ENCODE measurements around the gene TAAR1. TPM values are rescaled to one million over a fixed set of nuclear protein-coding genes. Genes with fewer than 3 reads are reported as not detected.
"Not testable (repeated sequence)": the region's sequence is repeated elsewhere in the genome, so short reads cannot be mapped to it uniquely, and the experiment has no call there.

TAAR1 gene, protein sequence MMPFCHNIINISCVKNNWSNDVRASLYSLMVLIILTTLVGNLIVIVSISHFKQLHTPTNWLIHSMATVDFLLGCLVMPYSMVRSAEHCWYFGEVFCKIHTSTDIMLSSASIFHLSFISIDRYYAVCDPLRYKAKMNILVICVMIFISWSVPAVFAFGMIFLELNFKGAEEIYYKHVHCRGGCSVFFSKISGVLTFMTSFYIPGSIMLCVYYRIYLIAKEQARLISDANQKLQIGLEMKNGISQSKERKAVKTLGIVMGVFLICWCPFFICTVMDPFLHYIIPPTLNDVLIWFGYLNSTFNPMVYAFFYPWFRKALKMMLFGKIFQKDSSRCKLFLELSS
- total RNA-seq = not detected

DNA sequence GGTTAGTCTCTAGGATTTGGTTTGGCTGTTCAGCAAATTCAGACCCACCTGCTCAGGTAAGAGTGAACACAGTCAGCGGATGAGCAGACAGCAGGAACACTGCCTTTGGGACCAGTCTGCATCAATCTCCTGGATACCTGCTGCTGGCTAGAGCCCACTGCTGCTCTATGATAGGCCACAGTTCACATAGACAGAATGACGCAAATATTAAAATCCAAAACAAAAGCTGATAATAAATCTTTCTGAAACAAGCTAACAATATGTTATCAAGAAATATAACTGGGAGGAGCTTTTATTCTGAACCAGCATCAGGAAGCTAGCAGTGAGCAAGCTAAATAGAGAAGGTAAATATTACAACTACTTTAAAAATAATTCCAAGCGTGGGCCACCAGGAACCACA, at the start of gene TAAR1:
Gene TAAR1 (minus strand): TSS at position 101 of the 400 bp plus-strand sequence. CDS start 13,179 bp downstream, outside the sequence.
- Mint-ChIP-seq H3K27me3 (ENCODE audit: low read depth) (peaks cover 4% of the 10 kb centered on the region), H3K36me3 (ENCODE audit: low read depth) (no peaks in the 10 kb centered on the region), H3K4me1 (ENCODE audit: low read depth) (no peaks in the 10 kb centered on the region), H3K4me3 (no peak within 1 kb of the TSS), H3K27ac (no peak within 1 kb of the TSS), H3K9me3 (ENCODE audit: insufficient read depth) (no peaks in the 10 kb centered on the region)
- ChIA-PET POLR2A (no interaction called here), CTCF (interaction anchor here (2.3 kb wide), 1 partner anchor 11 kb away, joined by 7 read pairs; no protein-coding TSS in a partner anchor)
- ATAC-seq = no peak
- DNase-seq = no peak

DNA sequence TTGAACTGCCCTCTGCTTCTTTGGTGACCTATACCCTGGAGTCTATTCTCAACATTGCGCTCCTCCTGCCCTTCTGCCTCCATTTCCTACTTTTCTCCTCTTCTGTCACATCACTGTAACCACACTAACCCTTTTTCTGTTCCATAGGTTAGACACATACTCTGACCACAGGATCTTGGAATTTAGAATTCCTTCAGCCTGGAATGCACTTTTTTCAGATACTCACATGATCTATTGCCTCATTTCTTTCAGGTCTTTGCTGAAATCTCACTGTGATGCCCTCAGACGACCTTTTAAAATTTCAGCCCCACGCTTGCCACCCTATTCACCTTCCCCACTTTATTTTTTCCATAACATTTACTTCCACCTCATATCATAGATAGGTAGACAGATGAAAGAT, 49.8 kb upstream of the TAAR1 start:
- peaks cover 46% of the 10 kb centered on the region for H3K27me3 Mint-ChIP-seq (ENCODE audit: low read depth)
- ChIA-PET CTCF (no interaction called here), POLR2A (no interaction called here)
- H3K4me1 Mint-ChIP-seq (ENCODE audit: low read depth) = no peaks in the 10 kb centered on the region
- no peaks in the 10 kb centered on the region for H3K36me3 Mint-ChIP-seq (ENCODE audit: low read depth)
- no peak overlapping the region for H3K27ac Mint-ChIP-seq
- DNase-seq (no peak), ATAC-seq (no peak)
- H3K9me3 Mint-ChIP-seq (ENCODE audit: insufficient read depth) = peaks cover 12% of the 10 kb centered on the region
- H3K4me3 Mint-ChIP-seq = no peak overlapping the region

DNA sequence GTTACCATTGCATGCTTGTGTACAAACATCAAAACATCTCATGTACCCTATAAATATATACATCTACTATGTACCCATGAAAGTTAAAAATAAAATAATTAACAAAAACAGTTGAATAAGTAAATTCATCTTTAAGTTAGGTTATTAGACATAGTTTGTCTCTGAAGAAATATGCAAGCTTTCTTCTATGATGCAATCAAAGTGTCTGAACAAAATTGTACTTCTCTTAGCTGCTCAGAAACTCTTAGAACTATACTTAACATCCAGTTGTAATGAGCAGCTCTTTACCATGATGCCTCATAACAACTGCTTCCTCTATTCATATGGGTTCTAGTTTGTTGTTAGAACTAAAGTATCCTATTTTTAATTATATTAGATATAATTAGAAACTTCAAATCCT, 49.0 kb upstream of the TAAR1 start:
- H3K27me3 Mint-ChIP-seq (ENCODE audit: low read depth) = peaks cover 47% of the 10 kb centered on the region

DNA sequence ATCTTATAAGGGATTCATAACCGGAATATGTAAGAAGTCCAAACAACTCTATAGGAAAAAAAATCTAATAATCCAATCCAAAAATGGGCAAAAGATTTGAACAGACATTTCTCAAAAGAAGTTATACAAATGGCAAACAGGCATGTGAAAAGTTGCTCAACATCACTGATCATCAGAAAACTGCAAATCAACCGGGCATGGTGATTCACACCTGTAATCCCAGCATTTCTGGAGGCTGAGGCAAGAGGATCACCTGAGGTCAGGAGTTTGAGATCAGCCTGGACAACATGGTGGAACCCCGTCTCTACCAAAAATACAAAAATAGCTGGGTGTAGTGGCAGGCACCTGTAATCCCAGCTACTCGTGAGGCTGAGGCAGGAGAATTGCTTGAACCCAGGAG, 47.8 kb upstream of the TAAR1 start:
- CTCF ChIA-PET = interaction anchor here (1.1 kb wide), 1 partner anchor 18 kb away, joined by 3 read pairs; no protein-coding TSS in a partner anchor
- H3K4me1 Mint-ChIP-seq (ENCODE audit: low read depth); POLR2A ChIA-PET; DNase-seq; H3K27ac Mint-ChIP-seq; H3K4me3 Mint-ChIP-seq; ATAC-seq; H3K36me3 Mint-ChIP-seq (ENCODE audit: low read depth): not testable (repeated sequence)
- H3K27me3 Mint-ChIP-seq (ENCODE audit: low read depth) = peaks cover 49% of the 10 kb centered on the region
- H3K9me3 Mint-ChIP-seq (ENCODE audit: insufficient read depth) = peaks cover 12% of the 10 kb centered on the region

More for the DNA sequence above, 49.0 kb upstream of the TAAR1 start:
- H3K36me3 Mint-ChIP-seq (ENCODE audit: low read depth) = no peaks in the 10 kb centered on the region
- DNase-seq (no peak), ATAC-seq (no peak)
- H3K4me1 Mint-ChIP-seq (ENCODE audit: low read depth) = no peaks in the 10 kb centered on the region
- H3K4me3 Mint-ChIP-seq = no peak overlapping the region
- ChIA-PET POLR2A (no interaction called here), CTCF (no interaction called here)
- H3K27ac Mint-ChIP-seq = no peak overlapping the region
- H3K9me3 Mint-ChIP-seq (ENCODE audit: insufficient read depth) = peaks cover 12% of the 10 kb centered on the region

DNA sequence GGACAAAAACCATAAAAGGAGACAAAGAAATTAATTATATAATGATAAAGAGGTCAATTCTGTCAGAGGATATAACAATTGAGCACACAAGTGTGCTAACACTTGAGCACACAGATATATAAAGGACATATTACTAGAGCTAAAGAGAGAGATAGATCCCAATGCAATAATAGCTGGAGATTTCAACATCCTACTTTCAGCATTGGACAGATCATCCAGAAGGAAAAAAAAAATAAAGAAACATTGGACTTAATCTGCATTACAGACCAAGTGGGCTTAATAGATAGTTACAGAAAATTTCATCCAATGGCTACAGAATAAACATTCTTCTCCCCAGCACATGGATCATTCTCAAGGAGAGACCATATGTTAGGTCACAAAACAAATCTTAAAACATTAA, 45.0 kb upstream of the TAAR1 start:
- ChIA-PET CTCF (no interaction called here), POLR2A (no interaction called here)
- no peak for ATAC-seq
- Mint-ChIP-seq H3K4me1 (ENCODE audit: low read depth) (no peaks in the 10 kb centered on the region), H3K27ac (no peak overlapping the region), H3K36me3 (ENCODE audit: low read depth) (no peaks in the 10 kb centered on the region), H3K27me3 (ENCODE audit: low read depth) (peaks cover 49% of the 10 kb centered on the region), H3K9me3 (ENCODE audit: insufficient read depth) (peaks cover 12% of the 10 kb centered on the region), H3K4me3 (no peak overlapping the region)
- no peak for DNase-seq

DNA sequence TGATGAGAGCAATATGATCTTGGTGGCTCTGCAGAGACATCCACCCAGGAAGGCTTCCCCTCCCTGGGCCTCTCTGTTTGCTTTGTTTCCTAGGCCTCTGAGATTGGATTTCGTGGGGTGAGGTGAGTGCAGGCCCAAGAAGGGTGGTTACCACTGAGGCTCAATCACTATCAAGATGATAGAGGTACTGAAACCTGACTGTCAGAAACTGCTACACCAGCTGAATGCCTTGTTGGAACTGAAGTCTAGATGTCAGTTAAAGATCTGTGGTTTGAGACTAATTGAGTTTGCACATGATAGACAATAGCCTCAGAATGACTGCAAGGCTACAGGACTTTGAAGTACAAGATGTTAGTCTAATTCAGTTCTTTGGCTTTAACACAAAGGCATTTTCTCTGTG, 39.6 kb upstream of the TAAR1 start:
- ChIA-PET CTCF (no interaction called here), POLR2A (no interaction called here)
- ATAC-seq = no peak

DNA sequence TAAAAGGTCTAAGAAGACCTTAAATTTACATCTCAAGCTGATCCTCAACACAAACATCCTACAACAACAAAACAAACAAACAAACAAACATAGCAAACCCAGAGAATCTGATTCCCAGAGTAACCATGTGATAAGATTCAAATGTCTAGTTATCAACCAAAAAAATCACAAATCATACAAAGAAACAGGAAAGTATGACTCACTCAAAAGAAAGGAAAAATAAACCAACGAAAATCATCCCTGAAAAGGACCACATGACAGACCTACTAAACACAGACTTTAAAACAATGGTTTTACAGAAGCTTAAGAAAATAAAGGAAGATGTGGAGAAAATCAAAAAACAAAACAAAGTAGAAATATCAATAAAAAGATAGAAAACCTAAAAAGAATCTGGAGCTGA, 36.8 kb upstream of the TAAR1 start:
- H3K27ac Mint-ChIP-seq = no peak overlapping the region
- ChIA-PET POLR2A (no interaction called here), CTCF (no interaction called here)
- ATAC-seq (no peak), DNase-seq (no peak)
- peaks cover 3% of the 10 kb centered on the region for H3K36me3 Mint-ChIP-seq (ENCODE audit: low read depth)
- H3K9me3 Mint-ChIP-seq (ENCODE audit: insufficient read depth) = peaks cover 10% of the 10 kb centered on the region
- H3K4me3 Mint-ChIP-seq = no peak overlapping the region
- H3K27me3 Mint-ChIP-seq (ENCODE audit: low read depth) = peaks cover 13% of the 10 kb centered on the region
- no peaks in the 10 kb centered on the region for H3K4me1 Mint-ChIP-seq (ENCODE audit: low read depth)

More for the DNA sequence above, 39.6 kb upstream of the TAAR1 start:
- DNase-seq = no peak
- Mint-ChIP-seq H3K27ac (no peak overlapping the region), H3K4me1 (ENCODE audit: low read depth) (no peaks in the 10 kb centered on the region), H3K9me3 (ENCODE audit: insufficient read depth) (peaks cover 10% of the 10 kb centered on the region), H3K4me3 (no peak overlapping the region), H3K36me3 (ENCODE audit: low read depth) (peaks cover 3% of the 10 kb centered on the region), H3K27me3 (ENCODE audit: low read depth) (peaks cover 20% of the 10 kb centered on the region)

DNA sequence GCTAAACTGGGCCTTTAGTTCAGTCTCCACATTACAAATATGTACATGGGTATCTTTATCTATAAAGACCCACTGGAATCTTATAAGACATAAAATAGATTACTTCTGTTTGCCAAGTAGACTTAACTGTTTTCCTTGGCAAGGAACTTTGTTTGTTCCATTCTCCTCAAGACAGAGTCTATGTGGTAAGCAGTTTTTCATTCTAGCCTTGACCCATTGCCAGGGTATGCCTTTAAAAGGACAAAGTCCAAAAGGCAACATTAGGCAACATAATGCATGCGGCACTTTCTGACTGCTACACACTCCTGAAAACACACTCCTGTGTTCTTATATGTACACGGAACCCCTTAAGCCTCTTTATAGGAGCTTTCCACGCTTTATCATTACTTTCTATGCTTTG, 34.5 kb upstream of the TAAR1 start:
- DNase-seq (no peak), ATAC-seq (no peak)
- H3K27me3 Mint-ChIP-seq (ENCODE audit: low read depth) = peaks cover 26% of the 10 kb centered on the region
- ChIA-PET POLR2A (no interaction called here), CTCF (interaction anchor here (1.3 kb wide), 1 partner anchor 48 kb away, joined by 3 read pairs; no protein-coding TSS in a partner anchor)
- H3K36me3 Mint-ChIP-seq (ENCODE audit: low read depth) = peaks cover 3% of the 10 kb centered on the region
- peaks cover 10% of the 10 kb centered on the region for H3K9me3 Mint-ChIP-seq (ENCODE audit: insufficient read depth)
- H3K27ac Mint-ChIP-seq = no peak overlapping the region
- H3K4me3 Mint-ChIP-seq = no peak overlapping the region
- no peaks in the 10 kb centered on the region for H3K4me1 Mint-ChIP-seq (ENCODE audit: low read depth)

DNA sequence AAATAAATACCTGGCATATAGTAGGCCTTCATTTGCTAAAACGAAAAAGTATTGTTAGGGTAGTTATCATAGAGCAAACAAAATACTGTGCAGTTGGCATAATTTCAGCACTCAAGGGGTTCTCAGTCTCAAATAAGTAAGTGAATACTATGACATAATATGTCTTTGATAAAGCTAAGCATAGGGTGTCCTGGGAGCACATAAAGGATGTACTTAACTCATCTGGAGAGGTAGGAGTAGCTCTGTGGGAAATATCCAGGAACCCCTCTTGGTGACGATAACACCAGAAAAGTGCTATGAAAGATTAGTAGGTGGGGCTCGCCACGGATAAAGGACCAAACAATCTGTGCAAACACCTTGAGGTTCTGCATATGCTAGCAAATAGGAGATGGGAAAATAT, 31.7 kb upstream of the TAAR1 start:
- Mint-ChIP-seq H3K36me3 (ENCODE audit: low read depth) (peaks cover under 1% of the 10 kb centered on the region), H3K4me1 (ENCODE audit: low read depth) (no peaks in the 10 kb centered on the region), H3K27ac (no peak overlapping the region), H3K4me3 (no peak overlapping the region), H3K27me3 (ENCODE audit: low read depth) (peaks cover 41% of the 10 kb centered on the region), H3K9me3 (ENCODE audit: insufficient read depth) (peaks cover 4% of the 10 kb centered on the region)
- ATAC-seq (no peak), DNase-seq (no peak)
- ChIA-PET CTCF (interaction anchor here (1.7 kb wide), 1 partner anchor 63 kb away, joined by 3 read pairs; no protein-coding TSS in a partner anchor), POLR2A (no interaction called here)

DNA sequence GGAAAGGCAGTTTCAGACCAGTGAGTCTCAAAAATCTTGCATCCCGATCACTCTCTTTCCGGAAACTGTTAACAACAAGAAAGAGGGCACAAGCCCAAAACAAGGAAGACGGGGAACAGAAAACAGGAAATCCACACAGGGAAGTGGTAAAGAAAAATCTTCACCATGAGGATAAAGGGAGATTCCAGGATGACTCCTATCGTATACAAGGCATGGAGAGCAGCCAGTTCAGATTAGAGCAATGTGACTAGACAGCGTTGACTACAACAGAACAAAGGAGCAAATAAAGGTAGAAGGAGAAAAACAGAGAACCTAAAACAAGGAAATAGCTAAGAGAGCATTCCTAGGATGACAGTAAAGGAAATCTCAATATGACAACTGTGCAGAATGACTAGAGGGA, 28.3 kb upstream of the TAAR1 start:
- CTCF ChIA-PET = no interaction called here
- H3K36me3 Mint-ChIP-seq (ENCODE audit: low read depth) = no peaks in the 10 kb centered on the region
- H3K9me3 Mint-ChIP-seq (ENCODE audit: insufficient read depth) = no peaks in the 10 kb centered on the region
- no peak overlapping the region for H3K4me3 Mint-ChIP-seq
- no peak for ATAC-seq
- no peaks in the 10 kb centered on the region for H3K4me1 Mint-ChIP-seq (ENCODE audit: low read depth)
- no peak overlapping the region for H3K27ac Mint-ChIP-seq
- POLR2A ChIA-PET = no interaction called here
- H3K27me3 Mint-ChIP-seq (ENCODE audit: low read depth) = peaks cover 45% of the 10 kb centered on the region
- no peak for DNase-seq

DNA sequence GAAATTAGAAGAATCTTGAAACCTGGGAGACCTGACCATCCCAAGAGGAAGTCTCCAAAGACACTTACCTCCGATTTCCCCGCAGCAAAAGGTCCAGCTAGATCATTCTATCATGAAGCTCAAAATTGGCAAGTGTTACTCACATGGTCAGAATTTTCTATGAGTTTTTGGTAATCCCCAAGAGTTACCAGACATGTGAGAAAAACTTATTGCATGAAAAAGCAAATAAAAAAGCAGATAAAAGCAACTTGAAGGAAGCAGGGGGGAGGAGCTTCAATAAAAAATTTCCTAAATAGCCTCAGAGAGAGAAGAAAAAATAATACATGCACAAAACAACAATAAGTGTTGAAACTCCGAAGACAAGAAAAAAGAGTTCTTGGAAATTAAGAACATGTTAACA, 27.5 kb upstream of the TAAR1 start:
- no peaks in the 10 kb centered on the region for H3K4me1 Mint-ChIP-seq (ENCODE audit: low read depth)
- no peaks in the 10 kb centered on the region for H3K9me3 Mint-ChIP-seq (ENCODE audit: insufficient read depth)
- H3K27me3 Mint-ChIP-seq (ENCODE audit: low read depth) = peaks cover 47% of the 10 kb centered on the region
- DNase-seq (no peak), ATAC-seq (no peak)
- H3K4me3 Mint-ChIP-seq = no peak overlapping the region
- POLR2A ChIA-PET = no interaction called here
- no peak overlapping the region for H3K27ac Mint-ChIP-seq
- no peaks in the 10 kb centered on the region for H3K36me3 Mint-ChIP-seq (ENCODE audit: low read depth)
- CTCF ChIA-PET = no interaction called here

DNA sequence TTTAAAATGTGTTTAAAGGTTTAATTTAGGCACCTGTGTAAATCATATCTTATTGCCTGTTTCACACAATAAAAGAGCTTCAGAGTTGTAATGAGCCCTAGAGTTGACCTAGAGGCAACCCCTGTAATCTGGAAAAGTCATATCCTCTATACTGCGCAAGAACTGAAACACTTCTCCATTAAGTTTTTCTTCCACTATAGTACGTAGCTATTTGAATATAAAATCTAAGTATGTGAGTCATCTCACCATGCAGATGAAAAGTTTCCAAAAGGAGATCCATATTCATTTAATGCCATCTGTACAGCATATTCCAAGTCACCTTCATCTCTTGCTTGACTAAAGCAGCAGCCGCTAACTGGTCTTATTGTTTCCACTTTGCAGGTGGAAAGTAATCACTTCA, 26.0 kb upstream of the TAAR1 start:
- no peaks in the 10 kb centered on the region for H3K36me3 Mint-ChIP-seq (ENCODE audit: low read depth)
- DNase-seq (no peak), ATAC-seq (no peak)
- POLR2A ChIA-PET = no interaction called here
- CTCF ChIA-PET = no interaction called here
- no peak overlapping the region for H3K4me3 Mint-ChIP-seq
- H3K27me3 Mint-ChIP-seq (ENCODE audit: low read depth) = peaks cover 35% of the 10 kb centered on the region
- peaks cover 4% of the 10 kb centered on the region for H3K9me3 Mint-ChIP-seq (ENCODE audit: insufficient read depth)
- no peaks in the 10 kb centered on the region for H3K4me1 Mint-ChIP-seq (ENCODE audit: low read depth)
- no peak overlapping the region for H3K27ac Mint-ChIP-seq

DNA sequence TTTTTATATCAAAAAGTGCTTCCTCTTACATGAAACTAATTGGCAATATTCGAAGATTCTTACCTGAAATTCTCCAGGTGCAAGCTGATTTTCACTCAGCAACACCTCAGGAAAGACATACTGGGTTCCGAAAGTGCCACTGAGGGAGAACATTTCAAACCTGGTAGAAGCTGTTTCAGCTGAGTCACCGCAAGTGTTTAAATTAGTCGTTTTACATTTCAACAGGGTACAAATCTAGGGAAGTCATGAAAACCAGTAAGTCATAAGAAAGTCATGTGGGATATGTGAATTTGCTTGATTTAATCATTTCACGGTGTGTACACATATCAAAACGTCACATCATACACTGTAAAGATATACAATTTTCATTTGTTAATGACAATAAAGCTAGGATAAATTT, 25.3 kb upstream of the TAAR1 start:
- no peak overlapping the region for H3K27ac Mint-ChIP-seq
- peaks cover 32% of the 10 kb centered on the region for H3K27me3 Mint-ChIP-seq (ENCODE audit: low read depth)
- peaks cover 4% of the 10 kb centered on the region for H3K9me3 Mint-ChIP-seq (ENCODE audit: insufficient read depth)
- H3K36me3 Mint-ChIP-seq (ENCODE audit: low read depth) = no peaks in the 10 kb centered on the region
- DNase-seq = no peak
- no peak overlapping the region for H3K4me3 Mint-ChIP-seq
- ChIA-PET POLR2A (no interaction called here), CTCF (no interaction called here)
- H3K4me1 Mint-ChIP-seq (ENCODE audit: low read depth) = peaks cover 5% of the 10 kb centered on the region
- no peak for ATAC-seq

Measured in activated CD8-positive, alpha-beta T cell treated with anti-CD3 and anti-CD28 coated beads, Interleukin-2, amount 10 ng/mL, durations not matched to agents 7 days and 5 days (primary cell).